Epithelial cell of proximal tubule (primary cell): ENCODE data around the gene P2RX1. TPM values are rescaled to one million over a fixed set of nuclear protein-coding genes. Genes with fewer than 3 reads are reported as not detected.

ENCODE experiments used
- DNase-seq: peaks from one replicate; pipeline ENCODE4 v3.0.0-alpha.2; 2011; ENCODE audit warnings: low read depth
- H3K4me3 ChIP-seq: 2 replicates; pipeline ENCODE4 v1.5.1; 2011; ENCODE audit warnings: low read depth, mild to moderate bottlenecking, low read length
- CTCF ChIP-seq: conservative IDR thresholded peaks from 2 replicates; pipeline ENCODE4 v1.5.1; 2012; ENCODE audit warnings: low read depth, mild to moderate bottlenecking, low read length
- total RNA-seq: library from RNA; depleted of rRNA; stranded (reverse); fragments of >200 nt; gene quantifications from 2 replicates; pipeline ENCODE4 v1.2.3, GENCODE V29; 2015

P2RX1 gene
- total RNA-seq, 1 donor from 2014 or later: not detected

DNA sequence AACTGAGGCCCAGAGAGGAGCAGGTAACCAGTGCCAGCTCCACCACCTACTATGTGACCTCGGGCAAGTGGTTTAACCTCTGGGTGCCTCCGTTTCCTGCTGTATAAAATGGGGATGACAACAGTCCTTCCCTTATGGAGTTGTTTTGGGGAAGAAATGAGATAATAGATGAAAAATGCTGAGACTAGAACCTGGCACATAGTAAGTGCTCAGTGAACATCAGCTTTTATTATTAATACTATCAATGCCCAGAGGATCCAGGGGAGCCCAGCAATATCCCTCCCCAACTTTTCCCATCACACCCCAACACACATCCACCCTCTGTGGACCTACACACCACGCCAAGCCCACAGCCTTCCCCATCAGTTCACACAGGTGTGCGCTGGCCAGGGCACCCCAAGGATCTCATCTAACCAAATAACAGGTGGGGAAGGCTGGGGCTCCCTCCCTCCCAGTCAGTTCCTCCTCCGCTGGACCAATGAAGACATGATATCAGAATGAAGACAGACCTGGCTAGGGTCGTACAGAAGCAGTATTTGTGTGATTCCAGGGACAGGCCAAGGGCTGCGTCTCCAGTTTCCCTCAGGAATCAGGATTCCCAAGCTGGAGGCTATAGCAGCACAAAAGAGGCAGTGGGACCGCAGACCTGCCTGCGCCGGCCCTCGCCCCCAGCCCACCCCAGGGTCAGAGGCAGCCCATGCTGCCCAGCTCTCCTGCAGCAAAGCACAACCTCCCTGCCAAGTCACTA, 46.1 kb upstream of the P2RX1 start:
- TF ChIP-seq CTCF: no peak
- DNase-seq: no peak
- no peak overlapping the region for H3K4me3 ChIP-seq

DNA sequence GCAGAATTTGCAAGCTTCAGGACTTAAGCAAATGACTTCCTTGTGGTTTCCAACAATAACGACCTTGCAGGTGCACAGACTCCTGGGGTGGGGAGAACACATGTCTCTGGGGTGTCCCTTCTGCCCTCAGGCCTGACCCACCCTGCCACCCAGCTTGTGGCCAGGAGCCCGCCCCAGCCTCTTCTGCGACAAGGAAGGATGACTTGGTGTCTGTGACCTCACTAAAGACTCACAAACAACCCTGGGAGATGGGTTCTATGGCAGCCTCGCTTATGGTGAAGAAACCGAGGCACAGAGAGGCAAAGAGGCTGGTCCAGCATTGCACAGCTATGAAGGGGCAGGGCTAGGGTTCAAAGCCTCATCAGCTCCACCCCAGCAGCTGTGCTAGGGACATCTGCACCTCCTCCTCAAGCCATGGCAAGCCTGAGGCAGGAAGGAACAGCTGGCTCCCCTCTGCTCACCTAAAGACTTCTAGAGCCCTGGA, 45.3 kb upstream of the P2RX1 start:
- no peak overlapping the region for H3K4me3 ChIP-seq
- no peak for DNase-seq
- no peak for TF ChIP-seq CTCF

DNA sequence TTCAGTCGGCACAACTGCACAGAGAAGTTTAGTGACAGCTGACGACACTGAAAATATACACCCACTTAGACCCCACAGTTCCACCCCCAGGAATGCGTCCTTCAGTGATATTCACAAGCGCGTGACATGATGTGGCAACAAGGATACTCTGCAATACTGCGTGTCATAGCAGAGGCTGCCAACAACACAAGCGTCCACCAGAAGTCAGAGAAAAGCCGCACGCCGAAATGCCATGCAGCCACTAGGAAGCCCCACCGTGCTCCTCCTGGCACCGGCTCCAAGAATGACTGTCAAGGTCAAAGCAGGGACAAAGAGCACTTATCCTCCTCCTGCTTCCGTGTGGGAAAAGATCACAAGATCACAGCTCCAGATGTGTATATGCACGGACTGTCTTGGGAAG, 44.5 kb upstream of the P2RX1 start:
- DNase-seq: no peak
- TF ChIP-seq CTCF: no peak
- no peak overlapping the region for H3K4me3 ChIP-seq

DNA sequence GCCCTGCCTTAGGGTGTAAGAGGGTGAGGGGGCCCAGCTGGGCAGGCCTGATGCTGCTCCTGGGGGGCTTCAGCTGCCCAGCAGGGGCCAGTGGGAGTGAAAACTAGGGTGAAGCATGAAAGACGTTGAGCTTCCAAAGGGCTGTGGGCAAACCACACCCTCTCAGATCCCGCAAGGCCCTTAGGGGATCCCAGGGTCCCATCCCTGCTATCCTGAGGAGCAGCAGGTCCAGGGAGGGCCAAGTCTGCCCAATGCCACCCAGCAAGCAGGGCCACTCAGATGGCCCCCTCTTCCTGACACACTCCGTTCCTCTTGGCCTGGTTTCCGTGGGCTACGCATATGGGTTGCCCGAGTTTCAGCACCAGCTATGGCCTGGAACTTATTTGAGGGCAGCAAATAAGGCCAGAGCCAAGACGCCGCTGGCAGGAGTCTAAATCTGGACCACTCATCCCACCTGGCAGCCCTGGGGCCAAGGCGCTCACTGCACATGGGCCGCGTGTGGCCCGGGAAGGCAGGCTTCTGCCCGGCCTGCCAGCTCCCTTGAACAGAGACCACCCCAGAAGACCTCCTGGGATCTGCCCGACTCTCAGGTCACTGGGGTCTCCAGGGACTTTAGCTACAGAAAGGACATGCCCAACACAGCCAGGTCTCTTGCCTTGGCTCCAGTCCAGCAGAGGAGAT, 43.8 kb upstream of the P2RX1 start:
- DNase-seq: no peak
- no peak for TF ChIP-seq CTCF
- no peak overlapping the region for H3K4me3 ChIP-seq

- no peak overlapping the region for H3K4me3 ChIP-seq
- DNase-seq: no peak
Measured at GRCh38 chr17:3959295-3959899, 43.1 kb upstream of the P2RX1 start.

More at GRCh38 chr17:3959295-3959899, 43.1 kb upstream of the P2RX1 start:
- no peak for TF ChIP-seq CTCF
